ENCODE data around the gene CLASP2.
A peak's percentile ranks its signal among the peaks of the same experiment; 100 is the strongest.
"Not testable (repeated sequence)": the region's sequence is repeated elsewhere in the genome, so short reads cannot be mapped to it uniquely, and the experiment has no call there.

The CLASP2 gene

DNA sequence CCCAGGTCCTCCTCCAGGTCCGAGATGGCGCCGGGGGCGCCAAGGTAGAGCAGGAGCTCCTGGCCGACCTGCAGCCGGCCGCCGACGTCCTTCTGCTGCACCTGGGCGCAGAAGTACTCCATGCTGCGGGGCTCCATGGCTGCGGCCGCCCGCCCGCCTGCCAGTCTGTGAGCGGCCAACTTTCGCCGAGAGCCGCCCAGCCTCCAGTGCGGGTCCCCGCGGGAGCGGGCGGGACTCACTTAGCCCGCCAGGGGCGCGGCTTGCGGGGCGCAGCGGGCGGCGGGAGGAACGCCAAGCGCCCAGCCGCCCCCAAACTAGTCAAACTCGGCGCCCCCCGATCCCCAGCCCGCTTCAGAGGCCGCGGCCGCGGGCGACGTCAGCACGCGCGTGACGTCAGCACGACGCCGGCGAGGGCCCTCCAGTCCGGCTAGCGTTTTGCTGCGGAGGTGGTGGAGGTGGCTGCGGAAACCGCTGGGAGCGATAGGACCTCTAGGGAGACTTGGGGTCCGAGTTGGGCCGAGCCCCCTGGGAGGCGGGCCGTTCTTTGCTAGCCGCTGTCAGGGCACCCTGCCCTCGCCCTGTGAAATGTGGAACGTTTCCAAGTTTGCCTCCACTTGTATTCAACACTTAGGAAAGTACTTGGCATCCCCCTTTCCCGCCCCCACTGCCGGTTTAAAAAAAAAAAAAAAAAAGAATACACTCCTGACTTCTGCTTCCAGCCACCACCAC is at the start of gene CLASP2:
Gene CLASP2, minus strand, starts transcription at position 389 of the 729 bp plus-strand sequence. Its CDS starts 252 bp downstream, at position 137.
- DNase-seq = peak; percentile 91
- in situ Hi-C loops (cut with MboI; ENCODE audit: low pct_unique_long_range_greater_than_20kb, low sequenced_read_pairs) = no loop called here

DNA sequence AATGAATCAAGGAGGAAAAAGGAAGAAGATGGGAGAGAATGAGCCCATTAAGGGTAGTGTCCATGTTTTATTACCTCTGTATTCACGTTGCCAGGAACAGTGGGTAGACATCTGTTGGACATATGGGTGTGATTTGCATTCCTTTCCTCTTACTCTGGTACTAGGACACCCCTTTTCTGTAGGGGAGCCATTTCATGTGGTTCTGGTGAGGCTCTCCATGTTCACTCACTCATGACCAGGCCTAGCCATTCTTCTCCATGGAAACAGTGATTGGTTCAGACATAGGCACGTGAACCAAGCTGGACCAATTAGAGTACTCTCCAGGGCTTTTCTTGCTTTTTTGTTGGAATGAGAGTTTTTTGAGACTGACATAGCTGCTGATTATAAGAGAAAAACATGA is 40.8 kb upstream of the CLASP2 start:
- no peak for DNase-seq
- in situ Hi-C loops (cut with MboI; ENCODE audit: low pct_unique_long_range_greater_than_20kb, low sequenced_read_pairs) = no loop called here

DNA sequence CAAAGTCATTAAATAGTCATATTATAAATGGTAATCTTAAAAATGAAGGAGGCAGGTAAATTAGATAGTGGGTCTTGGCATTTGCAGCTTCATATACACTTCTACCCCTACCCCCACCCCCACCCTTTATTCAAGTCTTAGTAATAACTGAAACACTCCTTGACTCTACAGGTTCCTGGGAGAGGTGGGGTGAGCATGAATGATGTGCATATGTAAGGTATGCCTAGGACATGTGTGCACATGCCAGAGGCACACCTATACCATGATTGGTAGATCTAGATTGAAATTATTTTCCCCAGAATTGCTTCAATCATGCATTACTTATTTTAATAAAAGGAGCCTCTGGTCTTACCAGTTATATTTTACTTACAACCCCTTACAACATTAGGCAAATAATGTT is 40.2 kb upstream of the CLASP2 start:
- no peak for DNase-seq
- in situ Hi-C loops (cut with MboI; ENCODE audit: low pct_unique_long_range_greater_than_20kb, low sequenced_read_pairs) = no loop called here

DNA sequence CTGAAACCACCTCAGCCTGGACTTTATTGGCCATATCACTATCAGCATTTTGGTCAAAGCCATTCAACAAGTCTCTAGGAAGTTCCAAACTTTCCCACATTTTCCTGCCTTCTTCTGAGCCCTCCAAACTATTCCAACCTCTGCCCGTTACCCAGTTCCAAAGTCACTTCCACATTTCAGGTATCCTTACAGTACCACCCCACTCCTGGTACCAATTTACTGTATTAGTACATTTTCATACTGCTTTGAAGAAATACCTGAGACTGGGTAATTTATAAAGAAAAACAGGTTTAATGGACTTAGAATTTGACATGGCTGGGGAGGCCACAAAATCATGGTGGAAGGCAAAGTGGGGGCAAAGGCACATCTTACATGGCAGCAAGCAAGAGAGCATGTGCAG is 36.3 kb upstream of the CLASP2 start:
- DNase-seq; in situ Hi-C loops (cut with MboI; ENCODE audit: low pct_unique_long_range_greater_than_20kb, low sequenced_read_pairs): not testable (repeated sequence)

DNA sequence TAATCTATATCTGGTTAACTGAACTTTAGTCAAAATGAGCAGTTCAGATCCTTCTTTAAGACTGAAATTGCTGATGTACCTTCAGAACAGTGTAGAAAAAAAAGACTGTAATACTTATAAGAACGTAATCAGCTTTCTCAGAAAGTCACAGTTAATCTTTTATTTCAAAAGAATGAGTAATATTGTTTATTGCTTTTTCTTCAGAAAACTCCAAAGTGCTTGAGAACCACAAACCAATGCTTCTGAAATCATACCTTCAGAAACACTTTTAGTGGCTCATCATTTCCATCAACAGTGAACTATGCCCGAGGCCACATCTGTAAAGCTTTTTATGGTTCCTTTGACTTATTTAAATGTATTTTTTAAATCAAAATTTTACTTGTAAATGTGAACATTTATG is 33.3 kb upstream of the CLASP2 start:
- no peak for DNase-seq
- in situ Hi-C loops (cut with MboI; ENCODE audit: low pct_unique_long_range_greater_than_20kb, low sequenced_read_pairs) = no loop called here

DNA sequence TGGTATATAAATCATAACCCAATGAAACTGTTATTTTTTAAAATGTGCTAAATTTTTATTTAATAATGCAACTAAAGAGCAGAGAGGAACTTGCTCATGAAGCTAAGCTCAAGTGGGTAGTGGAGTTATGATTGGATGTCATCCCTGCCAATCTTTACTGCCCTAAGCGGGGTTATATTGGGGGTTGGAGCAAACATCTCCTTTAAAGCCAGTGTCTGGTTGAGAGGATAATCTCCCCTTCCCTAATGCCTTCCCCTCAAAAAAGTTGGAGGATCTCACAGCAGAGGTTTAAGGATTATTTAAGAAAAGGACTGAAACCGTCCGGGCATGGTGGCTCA is 32.1 kb upstream of the CLASP2 start:
- no peak for DNase-seq
- in situ Hi-C loops (cut with MboI; ENCODE audit: low pct_unique_long_range_greater_than_20kb, low sequenced_read_pairs) = no loop called here

DNA sequence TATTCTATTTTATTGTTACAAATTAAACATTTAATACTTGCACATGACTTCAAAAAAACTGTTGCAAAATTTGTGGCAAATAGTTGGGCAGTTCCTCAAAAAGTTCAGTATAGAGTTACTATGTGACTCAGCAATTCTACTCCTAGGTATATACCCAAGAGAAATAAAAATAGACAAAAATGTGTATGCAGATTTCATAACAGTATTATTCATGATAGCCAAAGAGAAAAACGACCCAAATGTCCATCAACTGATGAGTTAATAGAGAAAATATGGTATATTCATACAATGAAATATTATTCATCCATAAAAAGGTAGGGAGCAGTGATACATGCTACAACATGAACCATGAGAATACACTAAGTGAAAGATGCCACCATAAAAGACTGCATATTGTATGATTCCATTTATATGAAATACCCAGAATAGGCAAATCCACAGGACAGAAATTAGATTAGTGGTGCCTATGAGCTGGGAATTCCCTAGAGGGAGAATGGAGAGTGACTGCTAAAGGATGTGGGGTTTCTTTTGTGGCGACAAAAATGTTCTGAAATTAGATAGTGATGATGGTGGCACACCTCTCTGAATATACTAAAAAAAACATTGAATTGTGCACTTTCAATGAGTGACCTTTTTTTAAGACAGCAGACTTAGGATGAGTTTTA is 31.6 kb upstream of the CLASP2 start:
- in situ Hi-C loops (cut with MboI; ENCODE audit: low pct_unique_long_range_greater_than_20kb, low sequenced_read_pairs) = no loop called here
- DNase-seq = peak; percentile 33

DNA sequence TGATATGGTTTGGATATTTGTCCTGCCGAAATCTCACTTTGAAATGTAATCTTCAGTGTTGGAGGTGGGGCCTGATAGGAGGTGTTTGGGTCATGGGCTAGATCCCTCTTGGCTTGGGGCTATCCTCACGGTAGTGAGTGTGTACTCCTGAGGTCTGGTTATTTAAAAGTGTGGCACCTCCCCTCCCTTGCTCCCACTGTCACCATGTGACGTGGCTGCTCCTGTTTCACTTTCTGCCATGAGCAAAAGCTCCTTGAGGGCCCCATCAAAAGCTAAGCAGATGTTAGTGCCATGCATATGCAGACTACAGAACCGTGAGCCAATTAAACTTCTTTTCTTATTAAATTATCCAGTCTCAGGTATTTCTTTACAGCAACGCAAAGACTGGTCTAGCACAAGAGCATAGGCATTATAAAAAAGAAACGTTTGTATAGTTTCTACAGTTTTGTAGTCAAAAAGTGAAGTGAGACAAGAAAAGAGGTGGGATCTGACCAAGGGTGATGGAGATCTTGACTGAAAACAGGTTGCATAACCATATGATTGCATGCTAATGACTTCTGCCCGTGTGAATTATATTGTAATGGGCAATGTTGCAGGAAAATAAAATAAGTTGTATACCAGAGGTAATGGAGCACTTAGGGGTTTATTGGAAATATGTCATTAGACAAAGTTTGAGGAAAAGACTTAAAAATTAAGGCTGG is 28.5 kb upstream of the CLASP2 start:
- no peak for DNase-seq

DNA sequence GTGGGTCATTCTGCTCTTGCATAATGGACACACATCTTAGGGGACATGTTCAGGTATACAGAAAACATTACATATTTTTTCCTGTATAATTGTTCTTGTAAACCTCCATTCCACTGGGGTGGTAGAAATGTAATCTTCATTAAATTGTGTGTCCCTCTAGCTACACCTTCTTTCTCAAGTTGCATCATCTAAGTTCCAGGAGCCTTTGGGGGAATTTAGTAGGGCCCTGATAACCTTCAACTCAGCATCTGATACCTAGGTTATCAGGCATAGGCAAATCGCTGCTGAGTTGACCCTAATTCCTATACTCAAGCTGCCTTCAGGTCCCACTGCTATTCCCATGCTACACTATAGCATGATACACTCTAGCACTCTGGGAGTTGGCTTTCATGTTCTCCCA is 19.1 kb upstream of the CLASP2 start:
- in situ Hi-C loops (cut with MboI; ENCODE audit: low pct_unique_long_range_greater_than_20kb, low sequenced_read_pairs) = no loop called here
- DNase-seq = no peak

More for the DNA sequence above, 28.5 kb upstream of the CLASP2 start:
- in situ Hi-C loops (cut with MboI; ENCODE audit: low pct_unique_long_range_greater_than_20kb, low sequenced_read_pairs) = no loop called here

DNA sequence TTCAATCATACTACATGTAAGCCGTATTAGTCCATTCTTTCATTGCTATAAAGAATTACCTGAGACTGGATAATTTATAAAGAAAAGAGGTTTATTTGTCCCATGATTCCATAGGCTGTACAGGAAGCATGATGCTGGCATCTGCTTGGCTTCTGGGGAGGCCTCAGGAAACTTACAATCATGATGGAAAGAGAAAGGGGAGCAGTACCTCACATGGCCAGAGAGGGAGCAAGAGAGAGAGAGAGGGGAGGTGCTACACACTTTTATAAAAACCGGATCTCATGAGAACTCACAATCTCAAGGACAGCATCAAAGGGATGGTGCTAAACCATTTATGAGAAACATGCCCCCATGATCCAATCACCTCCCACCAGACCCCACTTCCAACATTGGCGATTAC is 14.3 kb upstream of the CLASP2 start:
- peak; percentile 40 for DNase-seq
- in situ Hi-C loops (cut with MboI; ENCODE audit: low pct_unique_long_range_greater_than_20kb, low sequenced_read_pairs) = no loop called here

DNA sequence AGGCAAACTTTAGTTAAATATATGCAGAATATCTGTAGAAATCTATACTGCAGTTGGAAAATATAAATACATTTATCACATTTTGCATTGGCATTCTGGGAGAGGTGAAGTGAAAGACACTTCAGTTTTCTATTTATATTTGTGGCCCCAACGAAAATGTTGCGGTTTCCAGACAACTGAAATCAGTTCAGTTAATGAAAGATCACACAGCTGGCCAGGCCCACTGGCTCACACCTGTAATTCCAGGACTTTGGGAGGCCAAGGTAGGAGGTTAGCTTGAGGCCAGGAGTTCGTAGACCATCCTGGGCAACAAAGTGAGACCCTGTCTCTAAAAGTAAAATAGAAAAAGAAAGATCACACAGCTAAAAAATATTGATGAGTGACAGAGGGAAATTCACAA is 11.9 kb upstream of the CLASP2 start:
- in situ Hi-C loops (cut with MboI; ENCODE audit: low pct_unique_long_range_greater_than_20kb, low sequenced_read_pairs) = no loop called here

DNA sequence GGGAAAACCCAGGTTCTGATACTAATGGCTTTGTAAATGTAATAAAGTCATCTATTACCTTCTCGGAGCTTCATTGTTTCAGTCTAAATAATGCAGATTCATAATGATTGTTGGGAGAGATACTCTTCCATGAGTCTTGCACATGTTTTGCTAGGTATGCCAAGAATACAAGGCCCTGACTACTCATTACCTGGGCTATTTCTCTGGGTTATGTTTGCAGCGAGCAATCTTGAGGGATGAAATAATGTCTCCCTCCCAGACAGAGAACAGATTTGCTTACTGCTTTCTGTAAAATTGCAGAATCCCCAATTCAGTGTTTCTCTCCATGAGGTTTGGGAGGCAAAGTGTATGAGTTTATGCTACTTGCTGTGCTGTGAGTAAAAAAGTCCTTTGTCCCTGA is 6.2 kb upstream of the CLASP2 start:
- no peak for DNase-seq

More for the DNA sequence above, 11.9 kb upstream of the CLASP2 start:
- DNase-seq = no peak

DNA sequence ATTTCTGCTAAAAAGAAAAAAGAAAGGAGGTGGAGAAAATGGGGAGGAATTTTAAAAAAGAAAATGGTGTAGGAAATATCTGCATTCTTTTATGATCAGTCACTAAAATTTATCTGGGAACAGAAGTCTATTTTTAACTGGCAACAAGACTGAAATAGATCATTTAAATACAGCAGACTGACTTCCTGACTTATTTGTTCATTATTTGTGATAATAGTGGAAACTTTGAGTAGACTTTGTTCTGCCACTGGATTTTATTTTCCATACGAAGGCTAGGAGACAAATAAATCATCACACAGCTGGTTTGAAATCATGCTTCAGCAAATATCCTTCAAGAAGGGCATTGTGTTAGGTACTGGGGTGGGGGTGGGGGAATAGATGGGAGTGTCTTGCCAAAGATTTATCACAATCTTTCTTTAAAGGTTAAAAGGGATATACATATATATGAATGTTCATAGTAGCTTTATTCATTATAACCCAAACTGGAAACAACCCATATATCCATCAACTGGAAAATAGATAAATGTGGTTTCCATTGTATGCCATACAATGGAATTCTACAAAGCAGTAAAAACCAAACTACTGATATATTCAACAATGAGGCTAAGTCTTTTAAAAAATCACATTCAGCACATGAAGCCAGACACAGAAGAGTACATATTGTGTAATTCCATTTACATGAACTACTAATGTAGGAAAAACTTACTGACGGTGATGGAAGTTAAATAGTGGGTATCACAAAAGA is 4.7 kb upstream of the CLASP2 start:
- in situ Hi-C loops (cut with MboI; ENCODE audit: low pct_unique_long_range_greater_than_20kb, low sequenced_read_pairs) = no loop called here
- DNase-seq = no peak

More for the DNA sequence above, 6.2 kb upstream of the CLASP2 start:
- in situ Hi-C loops (cut with MboI; ENCODE audit: low pct_unique_long_range_greater_than_20kb, low sequenced_read_pairs) = no loop called here

DNA sequence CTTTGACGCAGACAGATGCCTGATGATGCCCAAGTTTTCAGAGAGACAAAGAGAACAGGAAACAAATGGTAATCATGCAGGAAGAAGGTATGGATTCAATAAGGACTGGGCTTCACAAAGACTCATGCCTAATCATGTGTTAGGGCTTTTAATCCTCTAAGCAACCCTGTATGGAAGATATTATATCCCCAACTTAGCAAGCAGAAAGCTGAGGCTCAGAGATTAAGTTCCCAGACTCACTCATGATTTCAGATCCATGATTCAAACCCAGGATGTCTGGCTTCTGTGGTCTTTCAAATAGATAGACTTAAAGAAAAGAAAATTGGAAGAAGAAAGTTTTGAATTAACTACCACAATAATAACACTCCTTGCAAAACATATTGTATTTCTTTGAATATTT is 4.1 kb upstream of the CLASP2 start:
- in situ Hi-C loops (cut with MboI; ENCODE audit: low pct_unique_long_range_greater_than_20kb, low sequenced_read_pairs) = no loop called here

DNA sequence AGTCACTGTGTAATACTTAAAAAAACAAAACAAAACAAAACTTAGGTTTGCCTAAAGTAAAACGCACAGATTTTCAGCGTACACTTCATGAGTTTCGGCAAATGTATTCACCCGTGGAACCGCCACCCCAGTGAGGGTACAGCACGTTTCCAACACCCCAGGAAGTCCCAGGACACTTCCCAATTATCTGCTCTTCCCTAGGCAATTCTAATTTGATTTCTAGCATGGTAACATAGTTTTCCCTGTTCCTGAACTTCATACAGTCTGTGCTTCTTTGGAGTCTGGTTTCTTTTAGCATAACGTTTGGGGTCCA is 497 bp upstream of the CLASP2 start:
- DNase-seq = no peak
- in situ Hi-C loops (cut with MboI; ENCODE audit: low pct_unique_long_range_greater_than_20kb, low sequenced_read_pairs) = no loop called here

More for the DNA sequence above, 4.1 kb upstream of the CLASP2 start:
- no peak for DNase-seq

DNA sequence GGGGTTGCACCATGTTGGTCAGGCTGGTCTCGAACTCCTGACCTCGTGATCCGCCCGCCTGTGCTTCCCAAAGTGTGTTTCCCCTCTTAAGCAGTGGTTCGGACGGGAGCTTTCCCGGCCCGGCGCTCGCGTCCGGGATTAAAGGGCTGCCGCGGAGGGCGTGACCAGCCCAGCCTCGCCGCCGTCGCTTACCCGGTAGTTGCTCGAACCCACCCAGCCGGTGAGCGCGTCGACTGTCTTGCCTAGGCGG is 513 bp downstream of the CLASP2 start:
- in situ Hi-C loops (cut with MboI; ENCODE audit: low pct_unique_long_range_greater_than_20kb, low sequenced_read_pairs) = no loop called here

DNA sequence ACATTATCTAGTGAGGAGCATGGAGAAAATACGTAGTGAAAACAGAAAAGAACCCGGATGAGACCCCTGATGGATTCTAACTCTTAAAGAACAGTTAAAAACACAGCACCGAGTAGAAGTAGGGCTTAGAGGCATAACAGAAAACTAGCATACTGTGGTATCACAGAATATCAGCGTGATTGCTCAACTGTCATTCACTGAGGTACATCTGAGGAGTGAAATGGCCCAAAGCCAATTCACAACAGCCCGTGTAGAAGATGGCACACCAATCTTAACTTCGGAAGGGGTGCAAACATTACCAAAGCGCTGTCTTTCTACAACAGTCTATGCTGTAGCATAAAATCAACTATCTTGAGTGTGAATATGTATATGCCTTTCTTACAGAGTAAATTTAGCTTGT is 1.8 kb downstream of the CLASP2 start:
- in situ Hi-C loops (cut with MboI; ENCODE audit: low pct_unique_long_range_greater_than_20kb, low sequenced_read_pairs) = no loop called here
- peak; percentile 14 for DNase-seq

More for the DNA sequence above, 513 bp downstream of the CLASP2 start:
- peak; percentile 78 for DNase-seq

DNA sequence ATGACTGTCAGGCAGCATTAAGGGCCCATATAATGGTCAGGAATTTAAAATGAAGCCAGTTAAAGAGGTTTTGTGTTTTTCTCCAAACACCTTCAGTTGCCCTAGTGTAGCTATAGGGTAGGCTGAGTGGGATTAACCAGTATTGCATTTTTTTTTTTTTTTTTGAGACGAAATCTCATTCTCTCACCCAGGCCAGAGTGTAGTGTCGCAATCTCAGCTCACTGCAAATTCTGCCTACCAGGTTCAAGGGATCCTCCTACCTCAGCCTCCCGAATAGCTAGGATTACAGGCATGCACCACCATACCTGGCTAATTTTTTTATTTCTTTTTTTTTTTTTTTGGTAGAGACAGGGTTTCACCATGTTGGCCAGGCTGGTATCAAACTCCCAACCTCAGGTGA is 7.0 kb downstream of the CLASP2 start:
- no peak for DNase-seq
- in situ Hi-C loops (cut with MboI; ENCODE audit: low pct_unique_long_range_greater_than_20kb, low sequenced_read_pairs) = no loop called here

DNA sequence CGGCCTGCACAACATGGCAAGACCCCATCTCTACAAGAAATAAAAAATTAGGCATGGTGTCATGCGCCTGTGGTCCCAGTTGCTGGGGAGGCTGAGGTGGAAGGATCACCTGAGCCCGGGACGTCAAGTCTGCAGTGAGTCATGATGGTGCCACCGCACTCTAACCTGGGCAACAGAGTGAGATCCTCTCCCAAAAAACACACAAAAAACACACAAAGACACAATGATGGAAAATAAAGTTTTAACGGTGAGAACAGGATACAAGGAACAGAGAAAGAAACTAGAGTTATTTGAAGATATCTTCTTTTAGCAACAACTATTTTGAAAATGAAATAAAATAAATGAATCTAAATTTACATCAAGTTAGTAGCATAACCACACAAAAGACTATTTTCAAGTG is 12.0 kb downstream of the CLASP2 start:
- no peak for DNase-seq
- in situ Hi-C loops (cut with MboI; ENCODE audit: low pct_unique_long_range_greater_than_20kb, low sequenced_read_pairs) = no loop called here

DNA sequence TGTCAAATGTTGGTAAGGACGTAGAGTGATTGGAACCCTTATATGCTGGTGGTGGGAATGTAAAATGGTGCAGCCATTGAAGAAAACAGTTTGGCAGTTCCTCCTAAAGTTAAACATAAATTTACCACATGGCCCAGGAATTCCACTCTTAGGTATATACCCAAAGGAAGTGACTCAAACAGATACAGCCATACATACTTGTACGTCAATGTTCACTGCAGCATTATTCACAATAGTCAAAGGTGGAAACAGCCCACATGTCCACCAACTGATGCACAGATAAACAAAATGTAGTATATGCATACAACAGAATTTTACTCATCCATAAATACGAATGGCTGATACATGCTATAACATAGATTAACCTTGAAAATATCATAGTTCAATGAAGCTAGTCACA is 13.2 kb downstream of the CLASP2 start:
- no peak for DNase-seq
- in situ Hi-C loops (cut with MboI; ENCODE audit: low pct_unique_long_range_greater_than_20kb, low sequenced_read_pairs) = no loop called here

Measured in KBM-7 (cell line).